Cardiac muscle cell (in vitro differentiated cells and primary cell): ENCODE measurements around the gene MIOS. TPM values are rescaled to one million over a fixed set of nuclear protein-coding genes. Genes with fewer than 3 reads are reported as not detected.

Experiments used
- DNase-seq, 2 donors: peaks; one replicate each; pipeline versions ENCODE4 v3.0.0 to v3.0.0-alpha.2; 2010 to 2017; ENCODE audit warnings: low read depth in 1 of 2, low spot score in 1 of 2
- H3K27ac ChIP-seq: fragments of 200-600 bp; sonication (generic); 2 replicates; pipeline ENCODE4 v1.5.1; 2016
- H3K27me3 ChIP-seq: fragments of 200-600 bp; sonication (generic); 2 replicates; pipeline ENCODE4 v1.6.0; 2016; ENCODE audit warnings: control low read depth
- H3K36me3 ChIP-seq: fragments of 200-600 bp; sonication (generic); 2 replicates; pipeline ENCODE4 v1.5.1; 2016; ENCODE audit warnings: control low read depth
- H3K4me1 ChIP-seq: fragments of 200-600 bp; sonication (generic); 2 replicates; pipeline ENCODE4 v1.8.1; 2017; ENCODE audit warnings: low read depth, mild to moderate bottlenecking, mixed run types
- H3K4me3 ChIP-seq: fragments of 200-600 bp; sonication (generic); 2 replicates; pipeline ENCODE4 v1.5.1; 2016; ENCODE audit warnings: mild to moderate bottlenecking
- H3K9me3 ChIP-seq: fragments of 200-600 bp; sonication (generic); 2 replicates; pipeline ENCODE4 v1.5.1; 2017; ENCODE audit warnings: low read depth, mild to moderate bottlenecking, control low read depth
- polyA plus RNA-seq: library from polyadenylated mRNA; unstranded; fragments of >200 nt; fragmentation: Nextera tagmentation; extraction: Ambion mirVana; gene quantifications from 2 replicates; pipeline ENCODE4 v1.2.1, GENCODE V29; 2016
- total RNA-seq: library from RNA; depleted of rRNA; stranded (reverse); fragments of >200 nt; gene quantifications from 2 replicates; pipeline ENCODE4 v1.2.3, GENCODE V29; 2016
- TF ChIP-seq, protein P1 (sequence below): IDR thresholded peaks from 2 replicates; pipeline ENCODE4 v1.5.1; 2012; ENCODE audit warnings: low read depth, mild to moderate bottlenecking, low read length

The MIOS gene
- total and polyA plus RNA-seq, 2 experiments from 2014 or later = 18.1 to 32.6 TPM

DNA sequence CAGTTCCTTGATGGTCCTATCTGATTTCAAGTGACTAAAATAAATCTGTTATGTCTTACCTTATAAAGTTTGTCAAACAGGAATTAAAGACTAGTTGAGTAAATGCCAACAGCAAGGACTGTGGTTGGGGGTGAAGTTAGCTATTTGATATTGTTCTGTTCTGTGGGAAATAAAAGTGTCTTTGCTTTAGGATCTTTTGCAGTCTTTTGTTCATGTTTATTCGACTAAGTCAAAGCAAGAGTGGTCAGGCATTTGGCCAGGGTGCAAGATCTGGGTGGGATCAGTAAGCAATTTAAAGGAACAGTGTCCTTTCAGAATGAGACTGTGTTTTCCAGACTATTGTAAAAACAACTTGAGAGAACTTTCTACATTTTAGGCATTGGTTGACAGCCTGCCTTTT lies 31.0 kb upstream of the MIOS start, which contains the start of gene COL28A1:
TSS of gene COL28A1 (minus strand) at position 183 of the 400 bp plus-strand sequence. CDS start 2,998 bp downstream, outside the sequence.
- no peaks in the 10 kb centered on the region for H3K4me1 ChIP-seq
- H3K9me3 ChIP-seq = no peaks in the 10 kb centered on the region

DNA sequence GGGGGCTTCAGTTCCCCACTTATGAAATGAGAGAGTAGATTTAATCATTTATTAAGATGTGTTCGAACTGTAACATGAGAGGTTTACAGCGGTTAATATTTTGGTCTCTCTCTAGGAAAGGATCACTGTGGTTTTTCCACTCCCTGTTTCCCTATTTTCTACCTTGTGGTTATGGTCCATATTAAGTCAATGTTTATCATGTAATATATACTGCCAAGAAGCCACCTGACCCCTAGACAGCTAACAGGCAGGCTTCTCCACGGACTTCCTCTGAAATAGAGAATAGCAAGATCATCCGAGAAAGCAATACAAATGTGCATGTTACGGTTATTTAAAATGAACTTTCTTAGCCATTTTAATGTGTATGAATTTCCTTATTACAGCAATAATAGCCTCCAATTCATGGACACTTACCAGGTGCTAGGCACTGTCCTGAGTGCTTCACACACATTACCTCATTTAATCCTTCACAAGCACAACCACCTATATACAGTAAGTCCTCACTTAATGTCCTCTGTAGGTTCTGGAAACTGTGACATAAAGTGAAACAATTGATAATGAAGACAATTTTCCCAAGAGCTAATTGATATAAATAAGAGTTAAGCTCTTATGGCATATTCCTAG lies 30.2 kb upstream of the MIOS start:
- no peaks in the 10 kb centered on the region for H3K9me3 ChIP-seq
- no peaks in the 10 kb centered on the region for H3K36me3 ChIP-seq
- no peaks in the 10 kb centered on the region for H3K27me3 ChIP-seq
- H3K4me3 ChIP-seq = no peak overlapping the region
- TF ChIP-seq, protein P1, sequence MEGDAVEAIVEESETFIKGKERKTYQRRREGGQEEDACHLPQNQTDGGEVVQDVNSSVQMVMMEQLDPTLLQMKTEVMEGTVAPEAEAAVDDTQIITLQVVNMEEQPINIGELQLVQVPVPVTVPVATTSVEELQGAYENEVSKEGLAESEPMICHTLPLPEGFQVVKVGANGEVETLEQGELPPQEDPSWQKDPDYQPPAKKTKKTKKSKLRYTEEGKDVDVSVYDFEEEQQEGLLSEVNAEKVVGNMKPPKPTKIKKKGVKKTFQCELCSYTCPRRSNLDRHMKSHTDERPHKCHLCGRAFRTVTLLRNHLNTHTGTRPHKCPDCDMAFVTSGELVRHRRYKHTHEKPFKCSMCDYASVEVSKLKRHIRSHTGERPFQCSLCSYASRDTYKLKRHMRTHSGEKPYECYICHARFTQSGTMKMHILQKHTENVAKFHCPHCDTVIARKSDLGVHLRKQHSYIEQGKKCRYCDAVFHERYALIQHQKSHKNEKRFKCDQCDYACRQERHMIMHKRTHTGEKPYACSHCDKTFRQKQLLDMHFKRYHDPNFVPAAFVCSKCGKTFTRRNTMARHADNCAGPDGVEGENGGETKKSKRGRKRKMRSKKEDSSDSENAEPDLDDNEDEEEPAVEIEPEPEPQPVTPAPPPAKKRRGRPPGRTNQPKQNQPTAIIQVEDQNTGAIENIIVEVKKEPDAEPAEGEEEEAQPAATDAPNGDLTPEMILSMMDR = no peak
- H3K4me1 ChIP-seq = no peaks in the 10 kb centered on the region
- DNase-seq = no peak
- no peak overlapping the region for H3K27ac ChIP-seq

More for the DNA sequence above, 31.0 kb upstream of the MIOS start, which contains the start of gene COL28A1:
- Histone ChIP-seq H3K27me3 (no peaks in the 10 kb centered on the region), H3K27ac (no peak within 1 kb of the TSS), H3K36me3 (no peaks in the 10 kb centered on the region), H3K4me3 (no peak within 1 kb of the TSS)
- DNase-seq = no peak
- TF ChIP-seq, protein P1 = no peak

DNA sequence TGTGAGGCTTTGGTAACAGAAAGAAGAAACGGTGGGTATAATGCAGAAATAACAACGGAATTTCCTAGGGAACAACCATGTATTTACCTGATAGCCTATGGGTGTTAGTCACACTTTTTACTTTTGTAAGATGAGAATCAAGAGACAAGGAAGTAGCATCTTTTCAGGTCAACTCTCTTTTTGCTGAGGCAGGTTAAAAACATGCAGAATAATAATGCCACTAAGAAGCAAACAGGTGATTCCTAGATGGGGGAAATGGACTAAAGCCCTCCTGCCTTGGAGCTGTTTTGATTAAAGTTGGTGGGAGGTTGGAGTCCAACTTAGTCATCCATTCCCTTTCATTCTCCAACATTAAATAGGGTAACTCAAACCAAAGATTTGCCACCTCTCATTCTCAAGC lies 29.0 kb upstream of the MIOS start:
- no peaks in the 10 kb centered on the region for H3K36me3 ChIP-seq
- TF ChIP-seq, protein P1 = no peak
- no peak overlapping the region for H3K4me3 ChIP-seq
- no peaks in the 10 kb centered on the region for H3K27me3 ChIP-seq
- no peaks in the 10 kb centered on the region for H3K9me3 ChIP-seq
- H3K4me1 ChIP-seq = no peaks in the 10 kb centered on the region
- no peak overlapping the region for H3K27ac ChIP-seq
- no peak for DNase-seq

- H3K4me1 ChIP-seq = no peaks in the 10 kb centered on the region
- no peak for DNase-seq
- no peak overlapping the region for H3K27ac ChIP-seq
- no peaks in the 10 kb centered on the region for H3K9me3 ChIP-seq
- no peaks in the 10 kb centered on the region for H3K36me3 ChIP-seq
- H3K27me3 ChIP-seq = no peaks in the 10 kb centered on the region
- H3K4me3 ChIP-seq = no peak overlapping the region
- TF ChIP-seq, protein P1 = no peak
These were observed 27.5 kb upstream of the MIOS start for GRCh38 chr7:7539152-7539551.

GRCh38 chr7:7539711-7540110 lies 27.0 kb upstream of the MIOS start:
- H3K27ac ChIP-seq = no peak overlapping the region
- H3K36me3 ChIP-seq = no peaks in the 10 kb centered on the region
- H3K9me3 ChIP-seq = no peaks in the 10 kb centered on the region
- no peak for DNase-seq
- no peaks in the 10 kb centered on the region for H3K4me1 ChIP-seq
- H3K4me3 ChIP-seq = no peak overlapping the region
- no peaks in the 10 kb centered on the region for H3K27me3 ChIP-seq
- TF ChIP-seq, protein P1 = no peak
